ENCODE data around the gene ARVCF.

DNA sequence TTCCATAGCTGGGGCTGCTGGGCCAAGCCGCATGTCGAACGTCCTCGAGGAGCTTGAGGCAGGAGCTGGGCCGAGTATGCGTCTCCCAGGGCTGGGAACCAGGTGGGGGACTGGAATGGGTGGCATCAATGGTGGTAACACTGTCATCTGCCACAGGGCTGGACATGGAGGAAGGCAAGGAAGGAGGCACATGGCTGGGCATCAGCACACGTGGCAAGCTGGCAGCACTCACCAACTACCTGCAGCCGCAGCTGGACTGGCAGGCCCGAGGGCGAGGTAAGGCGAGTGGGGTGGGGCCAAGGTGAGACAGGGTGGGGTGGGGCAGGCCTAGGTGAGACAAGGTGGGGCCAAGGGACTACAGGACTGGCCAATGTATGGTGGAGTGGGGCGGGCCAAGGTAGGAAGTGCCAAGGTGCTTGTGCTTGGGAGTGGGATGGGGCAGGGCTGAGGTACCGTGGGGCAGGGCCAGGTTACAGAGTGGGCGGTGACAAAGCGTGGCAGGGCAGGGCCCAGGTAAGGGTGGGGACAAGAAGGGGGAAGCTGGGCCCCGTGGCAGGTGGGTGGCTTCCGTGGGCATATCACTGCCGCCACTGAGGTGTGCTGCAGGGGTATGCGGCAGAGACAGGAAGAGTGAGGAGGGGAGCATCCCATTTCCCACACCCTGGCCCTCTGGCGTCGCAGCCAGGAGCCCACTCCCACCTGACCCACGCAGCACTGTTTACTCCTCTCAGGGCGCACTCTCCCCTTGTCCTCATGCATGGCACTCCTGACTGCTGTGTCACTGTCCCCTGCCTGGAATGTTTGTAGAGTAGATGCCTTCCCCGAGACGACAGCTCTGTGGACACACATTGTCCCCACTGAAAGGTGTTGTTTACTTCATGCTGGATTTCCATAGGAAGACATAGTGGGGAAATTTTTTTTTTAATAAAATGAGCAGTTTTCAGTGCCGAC is 36.0 kb upstream of the ARVCF start:
- TF ChIP-seq, protein P1, sequence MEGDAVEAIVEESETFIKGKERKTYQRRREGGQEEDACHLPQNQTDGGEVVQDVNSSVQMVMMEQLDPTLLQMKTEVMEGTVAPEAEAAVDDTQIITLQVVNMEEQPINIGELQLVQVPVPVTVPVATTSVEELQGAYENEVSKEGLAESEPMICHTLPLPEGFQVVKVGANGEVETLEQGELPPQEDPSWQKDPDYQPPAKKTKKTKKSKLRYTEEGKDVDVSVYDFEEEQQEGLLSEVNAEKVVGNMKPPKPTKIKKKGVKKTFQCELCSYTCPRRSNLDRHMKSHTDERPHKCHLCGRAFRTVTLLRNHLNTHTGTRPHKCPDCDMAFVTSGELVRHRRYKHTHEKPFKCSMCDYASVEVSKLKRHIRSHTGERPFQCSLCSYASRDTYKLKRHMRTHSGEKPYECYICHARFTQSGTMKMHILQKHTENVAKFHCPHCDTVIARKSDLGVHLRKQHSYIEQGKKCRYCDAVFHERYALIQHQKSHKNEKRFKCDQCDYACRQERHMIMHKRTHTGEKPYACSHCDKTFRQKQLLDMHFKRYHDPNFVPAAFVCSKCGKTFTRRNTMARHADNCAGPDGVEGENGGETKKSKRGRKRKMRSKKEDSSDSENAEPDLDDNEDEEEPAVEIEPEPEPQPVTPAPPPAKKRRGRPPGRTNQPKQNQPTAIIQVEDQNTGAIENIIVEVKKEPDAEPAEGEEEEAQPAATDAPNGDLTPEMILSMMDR (IDR thresholded peaks at IDR 0.05): no peak
- TF ChIP-seq POLR2A (IDR thresholded peaks at IDR 0.05): no peak
- TF ChIP-seq POLR2AphosphoS5 (IDR thresholded peaks at IDR 0.05): no peak
